ENCODE measurements around the gene PRDM8.

PRDM8 gene

DNA sequence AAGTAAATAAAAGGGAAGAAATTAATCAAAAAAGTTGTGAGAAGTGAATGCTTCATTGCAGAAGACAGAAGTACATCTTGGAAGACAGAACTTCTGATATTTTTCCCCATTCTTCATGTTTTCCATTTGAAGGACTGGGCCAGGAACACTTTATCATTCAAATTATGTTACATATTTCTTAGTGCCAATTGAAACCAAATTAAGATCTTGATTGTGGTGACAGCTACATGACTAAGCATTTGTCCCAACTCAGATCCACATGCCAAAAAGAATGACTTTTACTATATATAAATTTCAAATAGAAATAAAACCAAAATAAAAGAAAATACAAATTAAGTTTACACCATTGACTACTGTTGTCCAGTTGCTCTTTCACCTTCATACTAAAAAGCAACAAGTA lies 55.1 kb downstream of the PRDM8 start:
- Histone ChIP-seq H3K9ac (ENCODE audit: low read length in 2 of 2) (no peak overlapping the region), H3K9me3 (ENCODE audit: control insufficient read depth in 2 of 2, low read length in 2 of 2) (no peaks in the 10 kb centered on the region), H3K36me3 (ENCODE audit: control insufficient read depth in 2 of 2, insufficient read depth in 2 of 2, low read length in 2 of 2) (no peaks in the 10 kb centered on the region), H3K27ac (ENCODE audit: low read length) (no peak overlapping the region), H3K4me3 (ENCODE audit: low read length in 2 of 2) (no peak overlapping the region), H3K4me1 (ENCODE audit: control insufficient read depth, insufficient read depth, low read length) (no peaks in the 10 kb centered on the region), H3K27me3 (ENCODE audit: control insufficient read depth in 1 of 2, insufficient read depth in 2 of 2, low read length in 2 of 2) (no peaks in the 10 kb centered on the region)

DNA sequence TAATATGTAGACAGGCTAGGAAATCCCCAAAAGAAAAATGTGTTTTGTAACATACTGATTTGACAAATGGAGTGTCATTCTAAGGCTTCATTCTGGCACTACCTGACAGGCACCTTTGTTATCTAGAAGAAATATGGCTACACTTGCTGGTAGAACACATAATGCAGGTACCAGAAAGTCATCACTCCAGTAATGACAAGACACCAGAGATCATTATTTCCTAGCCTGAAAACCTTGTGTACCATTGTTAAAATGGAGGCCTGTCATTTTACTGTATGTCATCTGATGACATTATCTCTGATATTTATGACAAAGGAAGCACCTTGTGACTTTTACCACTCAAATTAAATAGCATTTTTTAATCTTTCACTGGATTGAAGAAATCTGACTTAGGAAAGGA lies 55.6 kb downstream of the PRDM8 start:
- Histone ChIP-seq H3K9ac (ENCODE audit: low read length in 2 of 2) (no peak overlapping the region), H3K4me3 (ENCODE audit: low read length in 2 of 2) (no peak overlapping the region), H3K4me1 (ENCODE audit: control insufficient read depth, insufficient read depth, low read length) (no peaks in the 10 kb centered on the region), H3K27me3 (ENCODE audit: control insufficient read depth in 1 of 2, insufficient read depth in 2 of 2, low read length in 2 of 2) (no peaks in the 10 kb centered on the region), H3K9me3 (ENCODE audit: control insufficient read depth in 2 of 2, low read length in 2 of 2) (no peaks in the 10 kb centered on the region), H3K36me3 (ENCODE audit: control insufficient read depth in 2 of 2, insufficient read depth in 2 of 2, low read length in 2 of 2) (no peaks in the 10 kb centered on the region), H3K27ac (ENCODE audit: low read length) (no peak overlapping the region)

GRCh38 chr4:80253510-80253909 lies 56.2 kb downstream of the PRDM8 start:
- Histone ChIP-seq H3K4me1 (ENCODE audit: control insufficient read depth, insufficient read depth, low read length) (no peaks in the 10 kb centered on the region), H3K4me3 (ENCODE audit: low read length in 2 of 2) (no peak overlapping the region), H3K27me3 (ENCODE audit: control insufficient read depth in 1 of 2, insufficient read depth in 2 of 2, low read length in 2 of 2) (no peaks in the 10 kb centered on the region), H3K36me3 (ENCODE audit: control insufficient read depth in 2 of 2, insufficient read depth in 2 of 2, low read length in 2 of 2) (no peaks in the 10 kb centered on the region), H3K9me3 (ENCODE audit: control insufficient read depth in 2 of 2, low read length in 2 of 2) (no peaks in the 10 kb centered on the region), H3K9ac (ENCODE audit: low read length in 2 of 2) (no peak overlapping the region), H3K27ac (ENCODE audit: low read length) (no peak overlapping the region)

All from stomach smooth muscle (tissue), 2 donors.